Stimulated activated CD8-positive, alpha-beta memory T cell treated with anti-CD3 and anti-CD28 coated beads, Interleukin-7, amount 100 ng/mL, for 4 hours (primary cell): ENCODE results near the gene CEACAM5.
A peak's percentile ranks its signal among the peaks of the same experiment; 100 is the strongest.
"Not testable (repeated sequence)": the region's sequence is repeated elsewhere in the genome, so short reads cannot be mapped to it uniquely, and the experiment has no call there.

ENCODE experiments used
- DNase-seq, 2 donors: peaks; one replicate each; pipeline ENCODE4 v3.0.0-alpha.2; 2020; ENCODE audit warnings: low read depth in 2 of 2

The CEACAM5 gene

GRCh38 chr19:41700381-41701195 is 7.8 kb upstream of the CEACAM5 start:
- DNase-seq = no peak

- DNase-seq = no peak
These were observed 6.9 kb upstream of the CEACAM5 start for GRCh38 chr19:41701401-41702075.

- DNase-seq = no peak
These were observed 6.2 kb upstream of the CEACAM5 start for GRCh38 chr19:41702171-41702651.

- no peak for DNase-seq
These were observed 4.7 kb upstream of the CEACAM5 start for GRCh38 chr19:41703602-41704293.

GRCh38 chr19:41705393-41706174 is 2.8 kb upstream of the CEACAM5 start:
- no peak for DNase-seq

- peak; percentile 38 to 49 for DNase-seq
These were observed 1.5 kb upstream of the CEACAM5 start for GRCh38 chr19:41706741-41707501.

GRCh38 chr19:41707502-41707812 is 969 bp upstream of the CEACAM5 start:
- no peak for DNase-seq

- no peak for DNase-seq
These were observed 505 bp upstream of the CEACAM5 start for GRCh38 chr19:41707871-41708371.

- not testable (repeated sequence) for DNase-seq
These were observed 1.1 kb downstream of the CEACAM5 start for GRCh38 chr19:41709516-41709915.

GRCh38 chr19:41709951-41710645 is 1.7 kb downstream of the CEACAM5 start:
- DNase-seq = no peak

- DNase-seq = no peak
These were observed 3.2 kb downstream of the CEACAM5 start for GRCh38 chr19:41711376-41712261.

- DNase-seq = no peak
These were observed 6.2 kb downstream of the CEACAM5 start for GRCh38 chr19:41714598-41714997.

- DNase-seq = no peak
These were observed 10.3 kb downstream of the CEACAM5 start for GRCh38 chr19:41718761-41719160.

GRCh38 chr19:41720103-41720502 is 11.7 kb downstream of the CEACAM5 start:
- DNase-seq = no peak

GRCh38 chr19:41726493-41726892 is 18.1 kb downstream of the CEACAM5 start:
- no peak for DNase-seq

- DNase-seq = no peak
These were observed 25.7 kb downstream of the CEACAM5 start for GRCh38 chr19:41734156-41734555.

GRCh38 chr19:41734585-41734984 is 26.2 kb downstream of the CEACAM5 start:
- no peak for DNase-seq

GRCh38 chr19:41735071-41735600 is 26.7 kb downstream of the CEACAM5 start:
- DNase-seq = no peak

GRCh38 chr19:41739361-41739760 is 30.9 kb downstream of the CEACAM5 start:
- DNase-seq = no peak
